GM19035 (cell line): Measurements from ENCODE around the gene SOX13.
"Not testable (repeated sequence)": the region's sequence is repeated elsewhere in the genome, so short reads cannot be mapped to it uniquely, and the experiment has no call there.

Experiments used
- ATAC-seq: cut with Tn5 transposase; IDR thresholded peaks from one replicate; pipeline ENCODE4 v1.9.1; 2021; ENCODE audit not compliant: unreplicated experiment

The SOX13 gene

DNA sequence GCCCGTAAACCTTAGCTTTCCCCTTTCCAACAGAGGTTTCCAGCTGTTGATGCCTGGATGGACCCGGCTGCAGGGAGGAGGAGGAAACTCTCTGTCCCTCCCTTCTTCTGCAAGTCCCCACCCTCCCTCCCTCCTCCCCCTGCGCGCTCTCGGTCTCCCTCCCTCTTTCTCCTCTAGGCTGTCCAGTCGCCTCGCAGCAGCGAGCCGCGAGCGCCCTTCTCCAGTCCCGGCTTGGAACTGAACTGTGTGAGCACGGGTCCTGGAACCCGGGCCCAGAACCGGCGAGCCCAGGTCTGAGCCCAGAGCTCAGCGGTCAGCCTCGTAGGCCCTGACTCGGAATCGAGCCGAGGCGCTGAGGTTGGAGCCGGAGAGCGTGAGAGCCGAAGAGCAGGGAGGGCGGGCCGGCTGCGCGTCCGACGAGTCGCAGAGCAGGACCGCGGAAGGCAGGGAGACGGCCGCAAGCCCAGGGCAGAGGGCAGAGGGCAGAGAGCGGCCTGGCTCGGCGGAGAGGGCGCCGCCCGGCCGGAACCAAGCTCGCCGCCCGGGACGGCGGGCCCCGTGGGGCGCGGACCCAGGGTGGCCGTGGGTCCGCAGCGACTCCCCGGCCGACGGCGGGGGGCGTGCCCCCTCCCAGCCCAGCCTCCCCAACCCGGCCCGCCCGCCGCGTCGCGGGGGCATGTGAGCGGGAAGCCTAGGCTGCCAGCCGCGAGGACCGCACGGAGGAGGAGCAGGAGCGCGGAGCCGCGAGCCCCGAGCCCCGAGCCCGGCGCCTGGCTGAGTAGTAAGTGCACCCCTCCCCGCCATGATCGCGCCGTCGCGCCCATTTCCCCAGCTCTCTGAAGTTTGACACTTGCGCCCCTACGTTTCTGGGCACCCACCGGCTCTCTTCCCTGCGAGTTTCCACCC lies at the start of gene SOX13:
TSS of gene SOX13 (plus strand) at position 185 of the 906 bp plus-strand sequence. CDS start 39,801 bp downstream, outside the sequence.
- no peak for ATAC-seq

DNA sequence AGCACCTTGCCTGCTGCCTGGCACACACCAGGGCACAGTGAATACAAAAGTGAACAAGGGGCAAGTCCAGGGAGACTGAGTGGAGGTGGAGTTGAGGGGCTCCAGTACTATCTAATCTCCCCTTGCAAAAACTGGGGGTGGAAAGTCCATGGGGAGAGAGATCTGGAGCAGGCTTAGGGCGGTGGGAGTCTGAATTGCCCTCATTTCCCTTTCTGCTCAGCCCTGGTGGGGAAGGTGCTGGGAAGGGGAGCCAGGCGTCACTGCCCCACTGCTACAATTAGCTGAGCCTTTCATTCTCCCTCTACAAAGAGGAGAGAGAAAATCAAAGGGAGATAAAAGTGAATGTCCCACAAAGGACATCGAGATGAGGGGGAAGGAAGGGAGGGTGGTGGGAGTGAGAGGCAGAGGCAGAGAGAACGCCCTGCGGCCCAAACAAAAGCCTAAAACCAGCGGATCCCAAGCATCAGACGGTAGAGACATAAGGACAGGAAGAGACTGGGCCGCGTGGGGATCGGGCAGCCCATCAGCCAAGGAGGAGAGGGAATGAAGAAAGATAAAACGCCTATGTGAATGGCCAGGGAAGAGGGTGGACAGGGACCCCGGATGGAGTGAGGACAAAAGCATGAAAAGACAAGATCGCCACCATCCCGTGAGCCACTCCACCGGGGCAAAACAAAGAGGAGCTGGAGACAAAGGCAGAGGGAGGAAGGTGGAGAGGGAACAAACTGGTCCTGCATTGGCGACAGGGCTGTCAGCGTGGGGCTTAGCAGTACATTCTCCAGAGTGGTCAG lies 46.8 kb upstream of the SOX13 start:
- ATAC-seq: no peak

DNA sequence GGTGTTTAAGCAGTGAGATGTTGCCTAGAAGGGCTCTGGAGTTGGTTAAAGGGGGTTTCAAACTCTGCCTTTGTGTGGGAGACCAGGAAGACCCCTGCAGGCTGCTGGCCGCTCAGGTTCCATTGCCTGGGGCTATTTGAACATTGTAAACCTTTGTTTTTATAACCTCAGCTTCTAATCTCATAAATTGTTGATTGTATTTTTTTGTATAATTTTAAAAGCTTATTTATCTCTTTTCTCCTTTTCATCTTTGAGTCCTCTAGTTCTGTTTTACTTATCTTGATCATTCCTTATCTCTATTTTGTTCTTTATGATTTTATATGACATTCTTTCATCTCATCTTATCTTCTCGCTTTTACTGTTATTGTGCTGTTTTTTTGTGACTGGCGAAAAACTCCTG lies 45.5 kb upstream of the SOX13 start:
- ATAC-seq: no peak

DNA sequence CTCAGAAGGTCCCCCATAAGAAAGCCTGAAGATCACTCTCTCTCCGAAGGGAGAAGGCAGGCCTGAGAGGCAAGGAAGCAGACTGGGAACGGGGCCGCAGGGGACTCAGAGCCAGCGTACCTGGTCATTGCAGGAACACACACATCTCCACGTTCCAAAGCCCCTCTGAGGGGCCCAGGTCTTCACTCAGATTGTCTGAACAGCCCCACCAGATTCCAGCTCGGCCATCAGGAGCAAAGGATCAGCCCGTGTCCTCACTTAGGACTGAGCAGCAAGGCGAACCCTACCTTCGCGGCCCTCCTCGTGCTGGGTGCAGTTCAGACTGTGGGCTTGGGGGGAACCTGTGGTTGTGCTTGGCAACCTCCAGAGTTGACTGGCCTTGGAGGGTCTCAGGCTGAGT lies 43.9 kb upstream of the SOX13 start:
- no peak for ATAC-seq

DNA sequence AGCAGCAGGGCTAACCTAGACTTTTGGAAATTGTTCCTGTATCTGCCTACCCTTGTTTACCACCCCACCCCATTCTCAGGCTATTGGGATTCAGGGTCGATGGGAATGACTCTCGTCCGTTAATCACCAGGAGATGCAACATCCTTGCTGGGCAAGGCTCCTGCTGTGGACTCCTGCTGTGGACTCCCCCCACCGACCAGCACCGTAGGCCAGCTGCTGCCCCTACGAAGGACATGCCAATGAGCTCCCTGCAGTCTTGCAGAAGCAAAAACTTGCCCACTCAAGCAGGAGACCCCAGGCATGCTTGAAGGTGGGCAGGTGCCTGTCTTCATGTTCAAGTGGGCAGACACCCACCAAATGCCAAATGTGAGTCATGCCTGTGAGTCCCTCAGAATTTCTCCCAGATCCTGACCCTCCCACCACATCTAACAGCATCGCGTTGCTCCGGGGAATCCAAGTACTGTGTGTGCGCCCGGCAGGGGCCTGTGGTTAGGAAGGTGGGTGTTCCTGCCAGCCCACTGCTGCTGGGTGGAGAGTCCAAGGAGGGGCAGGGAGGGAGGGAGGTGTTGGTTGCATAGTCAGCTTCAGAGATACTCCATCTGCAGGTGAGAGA lies 41.7 kb upstream of the SOX13 start:
- ATAC-seq: no peak

- no peak for ATAC-seq
Observed at GRCh38 chr1:204032642-204033235, 40.2 kb upstream of the SOX13 start.

GRCh38 chr1:204033306-204033705 lies 39.6 kb upstream of the SOX13 start:
- no peak for ATAC-seq

GRCh38 chr1:204036882-204037655 lies 35.8 kb upstream of the SOX13 start:
- no peak for ATAC-seq

- no peak for ATAC-seq
Observed at GRCh38 chr1:204041232-204041767, 31.6 kb upstream of the SOX13 start.

DNA sequence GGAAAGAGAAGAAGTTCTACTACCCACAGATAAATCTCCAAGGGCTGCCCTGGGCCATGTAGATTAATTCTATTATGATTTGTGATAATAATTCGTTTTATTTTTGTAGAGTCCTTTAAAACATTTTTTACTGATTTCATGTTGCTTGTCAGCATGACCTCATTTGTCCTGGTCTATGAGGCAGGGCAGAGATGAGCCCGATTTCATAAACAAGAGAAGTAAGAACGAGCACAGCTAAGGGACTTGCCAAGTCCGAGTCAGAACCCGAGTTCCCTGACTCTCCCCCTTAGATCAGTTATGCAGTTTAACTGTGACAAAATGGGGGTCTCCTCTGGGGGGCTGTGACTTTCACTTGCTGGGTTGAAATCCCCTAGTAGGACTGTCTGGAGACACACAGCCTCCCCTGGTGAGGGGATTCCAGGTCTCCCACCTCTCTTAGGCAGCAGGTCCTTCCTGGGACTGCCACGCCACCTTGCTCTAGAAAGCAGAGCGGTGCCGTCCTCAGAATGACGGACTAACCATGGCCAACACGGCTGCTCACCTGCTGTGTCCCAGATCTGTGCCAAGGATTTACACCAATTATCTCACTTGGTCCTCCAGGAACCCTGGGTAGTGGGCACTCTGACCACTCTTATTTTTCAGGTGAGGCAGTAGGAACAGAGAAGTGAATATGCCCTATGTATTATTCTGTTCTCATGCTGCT lies 31.0 kb upstream of the SOX13 start:
- ATAC-seq: no peak

DNA sequence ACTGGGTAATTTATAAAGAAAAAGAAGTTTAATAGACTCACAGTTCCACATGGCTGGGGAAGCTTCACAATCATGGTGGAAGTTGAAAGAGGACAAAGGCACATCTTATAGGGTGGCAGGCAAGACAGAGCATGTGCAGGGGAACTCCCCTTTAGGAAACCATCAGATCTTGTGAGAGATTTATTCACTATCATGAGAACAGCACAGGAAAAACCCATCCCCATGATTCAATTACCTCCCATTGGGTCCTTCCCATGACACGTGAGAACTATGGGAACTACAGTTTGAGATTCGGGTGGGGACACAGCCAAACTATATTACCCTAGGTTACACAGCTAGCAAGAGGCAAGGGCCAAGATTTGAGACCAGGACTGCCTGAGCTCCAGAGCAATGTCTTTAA lies 30.4 kb upstream of the SOX13 start:
- ATAC-seq: no peak

GRCh38 chr1:204043680-204044079 lies 29.2 kb upstream of the SOX13 start:
- no peak for ATAC-seq

- ATAC-seq: no peak
Observed at GRCh38 chr1:204044448-204044847, 28.5 kb upstream of the SOX13 start.

DNA sequence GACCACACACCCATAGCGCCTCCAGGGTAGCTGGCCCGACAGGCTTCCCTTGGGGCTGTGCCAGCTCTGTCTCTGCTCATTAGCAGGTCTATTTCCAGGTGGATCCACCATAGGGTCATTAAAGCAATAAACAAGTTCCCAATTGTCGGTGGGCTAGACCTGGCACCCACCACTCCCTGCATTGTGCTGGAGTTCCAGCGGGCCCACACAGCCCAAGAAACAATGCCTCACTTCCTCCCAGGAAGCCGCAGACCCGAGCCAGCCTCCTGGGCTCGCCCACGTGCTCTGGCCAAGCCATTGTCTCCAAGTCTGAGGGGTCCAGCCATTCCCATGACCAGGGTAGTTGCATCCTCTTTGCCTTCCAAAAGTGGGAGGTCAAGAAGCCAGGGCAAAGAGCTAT lies 27.5 kb upstream of the SOX13 start:
- ATAC-seq: no peak

GRCh38 chr1:204046346-204046745 lies 26.6 kb upstream of the SOX13 start:
- no peak for ATAC-seq

DNA sequence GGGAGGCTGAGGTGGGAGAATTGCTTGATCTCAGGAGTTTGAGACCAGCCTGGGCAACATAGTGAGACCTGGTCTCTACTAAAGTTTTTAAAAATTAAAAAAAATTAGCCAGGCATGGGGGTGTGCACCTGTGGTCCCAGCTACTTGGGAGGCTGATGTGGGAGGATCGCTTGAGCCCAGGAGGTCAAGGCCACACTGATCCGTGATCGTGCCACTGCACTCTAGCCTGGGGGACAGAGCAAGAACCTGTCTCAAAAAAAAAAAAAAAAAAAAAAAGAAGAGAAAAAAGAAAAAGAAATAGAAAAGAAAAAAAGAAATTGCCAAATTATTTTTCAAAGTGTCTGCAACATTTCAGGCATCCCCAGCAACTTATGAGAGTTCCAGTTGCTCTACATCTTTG lies 24.1 kb upstream of the SOX13 start:
- ATAC-seq: not testable (repeated sequence)

- ATAC-seq: no peak
Observed at GRCh38 chr1:204051258-204051657, 21.7 kb upstream of the SOX13 start.

GRCh38 chr1:204051718-204052117 lies 21.2 kb upstream of the SOX13 start:
- no peak for ATAC-seq

- ATAC-seq: no peak
Observed at GRCh38 chr1:204053893-204054292, 19.0 kb upstream of the SOX13 start.

DNA sequence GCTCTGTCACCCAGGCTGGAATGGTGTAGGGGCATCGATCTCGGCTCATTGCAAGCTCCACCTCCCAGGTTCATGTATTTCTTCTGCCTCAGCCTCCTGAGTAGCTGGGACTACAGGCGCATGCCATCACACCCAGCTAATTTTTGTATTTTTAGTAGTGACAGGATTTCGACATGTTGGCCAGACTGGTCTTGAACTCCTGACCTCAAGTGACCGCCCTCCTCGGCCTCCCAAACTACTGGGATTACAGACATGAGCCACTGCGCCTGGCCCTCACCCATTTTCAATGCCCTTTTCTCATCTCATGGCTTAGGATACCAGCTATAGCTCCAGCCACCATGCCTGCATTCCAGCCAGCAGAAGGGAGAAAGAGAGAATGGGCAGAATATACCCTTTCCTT lies 12.9 kb upstream of the SOX13 start:
- no peak for ATAC-seq
